ENCODE data around the gene CLUH.

The CLUH gene

DNA sequence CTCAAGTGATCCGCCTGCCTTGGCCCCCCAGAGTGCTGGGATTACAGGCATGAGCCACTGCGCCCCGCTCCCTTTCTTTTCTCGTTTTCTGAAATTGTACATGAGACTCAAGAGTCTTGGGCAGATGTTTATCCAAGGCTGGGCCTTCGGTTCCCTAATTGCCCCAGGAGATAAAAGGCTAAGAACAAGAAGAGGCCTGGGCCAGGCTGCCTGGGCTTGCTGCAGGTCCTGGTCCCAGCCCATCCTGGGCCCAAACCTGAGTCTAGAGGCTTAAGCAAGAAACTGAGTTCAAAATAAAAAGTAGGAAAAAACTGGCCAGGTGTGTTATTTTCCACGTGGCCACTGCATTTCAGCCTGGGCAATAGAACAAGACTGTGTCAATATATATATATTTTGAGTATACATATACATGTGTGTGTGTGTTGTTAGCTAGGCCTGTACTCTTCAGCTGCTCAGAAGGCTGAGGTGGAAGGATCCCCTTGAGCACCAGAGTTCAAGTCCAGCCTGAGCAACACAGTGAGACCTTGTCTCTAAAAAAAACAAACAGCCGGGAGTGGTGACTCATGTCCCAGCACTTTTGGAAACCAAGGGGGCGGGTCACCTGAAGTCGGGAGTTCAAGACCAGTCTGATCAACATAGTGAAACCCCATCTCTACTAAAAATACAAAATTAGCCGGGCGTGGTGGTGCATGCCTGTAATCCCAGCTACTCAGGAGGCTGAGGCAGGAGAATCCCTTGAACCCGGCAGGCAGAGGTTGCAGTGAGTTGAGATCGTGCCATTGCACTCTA, 6.8 kb upstream of the CLUH start:
- no peak for DNase-seq (ENCODE audit: low read depth in 3 of 3, low spot score in 1 of 3)

DNA sequence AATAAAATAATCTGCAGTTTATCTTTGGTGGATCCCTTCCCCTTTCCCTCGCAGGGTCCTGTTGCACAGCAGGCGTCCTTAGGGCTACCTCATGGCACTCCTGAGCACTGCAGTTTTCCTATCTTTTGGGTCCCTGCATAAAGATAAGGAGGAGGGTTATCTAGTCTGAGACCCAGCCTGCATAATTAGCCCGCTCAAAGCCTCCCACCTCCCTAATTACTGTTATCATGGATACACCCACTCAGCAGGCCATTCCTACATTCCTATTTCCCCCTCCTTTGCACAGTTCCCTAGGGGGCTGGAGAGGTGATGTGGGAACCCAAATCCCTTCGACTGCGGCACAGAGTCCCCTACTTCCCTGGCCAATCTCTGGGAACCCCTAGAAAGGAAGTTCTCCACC, 5.1 kb upstream of the CLUH start:
- DNase-seq (ENCODE audit: low read depth in 3 of 3, low spot score in 1 of 3) = no peak

DNA sequence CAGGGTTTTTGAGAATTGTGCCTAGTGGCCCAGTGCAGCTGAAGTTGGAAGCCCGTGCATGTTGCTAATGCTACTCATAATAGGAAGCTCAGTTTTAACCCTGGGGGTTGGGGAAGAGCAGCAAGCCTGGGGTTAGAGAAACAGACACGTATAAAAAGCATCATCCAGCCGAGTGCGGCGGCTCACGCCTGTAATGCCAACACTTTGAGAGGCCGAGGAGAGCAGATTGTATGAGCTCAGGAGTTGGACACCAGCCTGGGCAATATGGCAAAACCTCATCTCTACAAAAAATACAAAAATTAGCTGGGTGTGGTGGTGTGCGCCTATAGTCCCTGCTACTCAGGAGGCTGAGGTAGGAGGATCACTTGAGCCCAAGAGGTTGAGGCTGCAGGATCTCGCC, 2.3 kb upstream of the CLUH start:
- no peak for DNase-seq (ENCODE audit: low read depth in 3 of 3, low spot score in 1 of 3)

- no peak for DNase-seq (ENCODE audit: low read depth in 3 of 3, low spot score in 1 of 3)
Observed at GRCh38 chr17:2712300-2713043, 908 bp upstream of the CLUH start.

DNA sequence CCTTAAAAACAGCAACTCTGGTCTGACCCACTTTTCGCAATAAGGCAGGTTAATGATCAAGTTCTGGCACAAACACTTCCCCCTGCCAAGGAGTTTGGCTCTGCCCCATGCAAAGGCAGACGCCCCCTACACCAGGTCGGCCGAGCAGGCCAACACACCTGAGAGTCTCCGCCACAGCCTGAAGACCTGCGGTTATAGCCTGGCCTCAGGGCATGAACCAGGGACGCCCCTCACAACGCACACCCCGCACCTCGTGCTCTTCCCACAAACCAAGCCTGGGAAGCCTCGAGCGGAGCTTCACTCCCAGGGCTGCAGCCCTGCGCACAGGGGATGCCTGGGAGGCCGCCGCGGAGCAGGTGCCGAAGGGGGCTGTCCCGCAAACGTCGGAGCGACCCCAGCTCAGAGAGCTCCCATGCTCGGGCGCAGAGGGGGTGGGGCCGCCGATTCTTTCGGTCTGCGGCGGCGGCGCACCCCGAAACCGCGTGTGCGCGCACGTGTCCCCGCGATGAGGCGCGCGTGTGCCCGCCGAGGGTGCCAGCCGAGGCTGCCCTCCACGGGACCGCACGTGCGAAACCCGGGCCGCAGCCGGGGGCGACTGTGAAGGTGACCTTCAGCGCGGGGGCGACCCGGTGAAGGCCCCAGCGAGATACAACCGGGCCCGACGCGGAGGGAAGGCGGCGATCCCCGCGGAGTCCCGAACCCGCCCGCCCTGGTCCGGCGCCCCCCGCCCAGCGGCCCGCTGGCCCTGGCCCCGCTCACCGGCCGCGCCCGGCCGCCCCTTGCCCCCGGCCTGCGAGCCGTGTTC, 559 bp downstream of the CLUH start:
- no peak for DNase-seq (ENCODE audit: low read depth in 3 of 3, low spot score in 1 of 3)

DNA sequence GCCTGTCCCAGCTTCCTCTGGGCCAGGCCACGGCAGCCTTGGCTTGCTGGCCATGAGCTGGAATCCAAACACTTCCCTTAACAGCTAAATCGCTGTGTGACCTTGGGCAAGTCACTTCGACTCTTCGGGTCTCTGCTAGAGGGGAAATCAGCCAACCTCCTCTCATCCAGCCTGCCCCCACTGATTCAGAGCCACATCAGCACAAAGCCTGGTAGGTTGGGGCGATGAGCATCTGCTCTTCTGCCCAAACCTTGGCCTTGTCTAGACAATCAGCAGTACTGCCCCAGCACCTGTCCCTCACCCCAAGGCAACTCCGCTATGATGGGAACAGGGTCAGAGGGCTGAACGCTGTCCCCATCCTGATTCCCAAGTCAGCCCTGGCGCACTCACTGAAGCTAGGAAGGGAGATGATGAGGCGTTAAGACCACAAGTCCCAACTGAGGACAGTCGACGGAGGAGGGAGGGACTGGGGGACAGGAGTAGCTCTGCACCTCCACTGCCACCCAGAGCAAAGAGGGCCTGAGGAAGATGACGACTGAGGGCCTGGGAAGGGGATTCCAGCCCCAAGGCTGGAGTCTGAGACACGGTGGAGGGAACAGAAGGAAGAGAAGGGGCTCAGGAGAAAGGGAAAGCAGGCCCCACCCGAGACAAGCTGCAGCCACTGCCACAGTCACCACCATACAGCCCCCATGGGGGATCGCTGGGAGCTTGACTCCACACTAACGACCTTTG, 1.3 kb downstream of the CLUH start:
- DNase-seq (ENCODE audit: low read depth in 3 of 3, low spot score in 1 of 3) = no peak

DNA sequence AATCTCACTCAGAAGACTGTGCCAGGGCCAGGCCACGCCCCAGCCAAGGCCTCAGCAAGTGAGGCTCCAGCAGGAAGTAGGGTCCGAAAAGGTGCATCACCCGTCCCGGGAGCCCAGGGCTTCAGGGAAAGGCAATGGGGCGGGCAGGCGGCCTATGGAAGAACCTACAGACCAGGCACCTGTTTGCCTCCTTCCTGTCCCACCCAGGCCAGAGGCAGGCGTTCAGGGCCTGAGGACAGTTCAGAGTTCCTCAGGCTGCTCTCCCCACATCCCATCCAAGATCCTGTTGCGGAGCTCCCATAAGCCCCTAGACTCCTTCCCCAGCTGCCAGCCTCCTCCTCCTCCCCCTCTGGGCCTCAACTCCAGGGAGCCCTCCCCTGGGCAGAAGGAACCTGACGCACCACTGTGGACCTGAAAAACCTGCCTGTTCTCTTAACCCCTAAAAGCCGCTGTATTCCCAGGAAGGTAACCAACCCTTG, 2.3 kb downstream of the CLUH start:
- no peak for DNase-seq (ENCODE audit: low read depth in 3 of 3, low spot score in 1 of 3)

DNA sequence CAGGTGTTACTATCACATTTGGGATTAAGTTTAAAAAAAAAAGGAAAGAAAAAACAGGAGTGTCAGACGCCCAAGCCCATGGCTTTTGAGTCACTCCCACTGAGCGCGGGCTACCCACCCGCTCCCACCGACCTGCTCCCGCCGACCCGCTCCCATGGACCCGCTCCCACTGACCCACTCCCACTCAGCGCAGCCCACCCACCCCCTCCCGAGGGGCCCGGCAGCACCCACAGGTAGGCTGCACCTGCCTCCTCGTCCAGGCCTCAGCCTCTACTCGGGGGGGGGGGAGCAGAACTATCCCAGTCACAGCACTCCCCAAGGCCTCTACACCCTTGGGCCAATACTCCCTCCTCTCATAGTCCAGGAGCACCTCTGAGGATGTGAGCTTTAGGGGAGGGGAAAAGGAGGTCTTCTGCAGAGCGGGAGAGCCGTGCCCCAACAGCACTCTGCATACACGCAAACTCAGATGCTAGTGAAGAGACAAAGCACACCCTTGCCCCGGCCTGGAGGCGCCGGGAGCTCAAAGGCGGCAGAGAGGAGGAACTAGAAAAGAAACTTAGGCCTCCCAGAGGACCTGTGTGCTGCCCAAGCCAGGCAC, 2.9 kb downstream of the CLUH start:
- DNase-seq (ENCODE audit: low read depth in 3 of 3, low spot score in 1 of 3) = no peak

- DNase-seq (ENCODE audit: low read depth in 3 of 3, low spot score in 1 of 3) = no peak
Observed at GRCh38 chr17:2707721-2708584, 3.6 kb downstream of the CLUH start.

- DNase-seq (ENCODE audit: low read depth in 3 of 3, low spot score in 1 of 3) = no peak
Observed at GRCh38 chr17:2706911-2707510, 4.6 kb downstream of the CLUH start.

DNA sequence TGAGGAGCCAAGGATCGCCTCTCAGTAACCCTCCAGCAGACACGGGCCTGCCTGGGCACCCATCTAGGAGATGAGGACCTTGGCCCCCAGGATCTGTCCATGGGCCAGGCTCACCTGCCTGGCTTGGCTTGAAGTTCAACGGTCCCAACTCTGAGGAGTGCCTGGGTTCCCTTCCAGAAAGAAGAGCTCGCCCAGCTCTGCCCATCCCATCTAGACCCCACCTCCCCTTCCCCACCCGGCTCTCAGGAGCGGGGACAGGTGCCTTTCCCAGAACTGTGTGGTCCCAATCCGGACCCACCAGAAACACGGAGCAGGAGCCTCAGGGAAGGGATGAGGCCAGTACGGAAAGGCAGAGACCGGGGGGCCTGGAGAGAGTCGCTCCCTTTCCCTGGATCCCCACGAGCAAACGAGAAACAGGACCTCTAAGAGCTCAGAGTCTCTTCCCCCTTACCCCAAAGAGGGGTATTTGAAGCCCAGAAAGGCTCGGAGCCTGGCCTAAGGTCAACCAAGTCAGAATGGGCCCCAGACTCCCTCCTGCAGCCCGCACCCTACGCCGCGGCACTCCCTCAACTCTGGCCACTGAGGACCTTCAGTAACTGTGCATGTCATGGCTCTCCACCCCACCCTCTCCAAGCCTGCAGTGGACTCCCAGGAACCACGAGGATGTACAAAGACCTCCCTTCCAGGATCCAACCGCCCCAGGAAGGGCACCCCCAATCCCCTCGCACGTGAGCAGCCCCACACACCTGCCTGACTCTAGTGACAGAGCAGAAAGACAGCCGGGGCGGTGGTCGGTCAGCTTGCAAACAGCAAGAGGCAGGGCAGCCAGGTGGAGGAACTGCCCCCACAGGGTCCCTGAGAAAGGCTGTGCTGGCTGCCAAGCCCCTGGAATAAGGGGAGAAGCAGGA, 5.4 kb downstream of the CLUH start:
- DNase-seq (ENCODE audit: low read depth in 3 of 3, low spot score in 1 of 3) = no peak

GRCh38 chr17:2705263-2705662, 6.3 kb downstream of the CLUH start:
- no peak for DNase-seq (ENCODE audit: low read depth in 3 of 3, low spot score in 1 of 3)

DNA sequence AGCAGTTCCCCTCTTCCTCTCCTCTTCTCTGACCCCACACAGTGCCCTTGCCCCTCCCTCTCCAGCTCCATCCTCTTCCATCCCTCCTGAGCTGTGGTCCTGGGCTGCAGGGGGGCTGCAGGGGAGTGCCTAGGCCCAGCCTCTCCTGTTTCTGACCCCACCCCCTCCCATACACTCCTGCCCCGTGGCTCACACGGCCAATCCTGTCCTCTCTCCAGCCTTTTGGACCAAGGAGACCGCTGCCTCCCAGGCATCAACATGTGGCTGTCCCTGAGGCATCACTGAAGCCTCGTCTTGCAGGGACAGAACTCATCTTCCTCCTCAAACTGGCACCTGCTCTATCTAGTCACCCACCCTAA, 6.7 kb downstream of the CLUH start:
- no peak for DNase-seq (ENCODE audit: low read depth in 3 of 3, low spot score in 1 of 3)

- DNase-seq (ENCODE audit: low read depth in 3 of 3, low spot score in 1 of 3) = no peak
Observed at GRCh38 chr17:2704031-2704889, 7.3 kb downstream of the CLUH start.

- no peak for DNase-seq (ENCODE audit: low read depth in 3 of 3, low spot score in 1 of 3)
Observed at GRCh38 chr17:2703606-2704005, 8.0 kb downstream of the CLUH start.

DNA sequence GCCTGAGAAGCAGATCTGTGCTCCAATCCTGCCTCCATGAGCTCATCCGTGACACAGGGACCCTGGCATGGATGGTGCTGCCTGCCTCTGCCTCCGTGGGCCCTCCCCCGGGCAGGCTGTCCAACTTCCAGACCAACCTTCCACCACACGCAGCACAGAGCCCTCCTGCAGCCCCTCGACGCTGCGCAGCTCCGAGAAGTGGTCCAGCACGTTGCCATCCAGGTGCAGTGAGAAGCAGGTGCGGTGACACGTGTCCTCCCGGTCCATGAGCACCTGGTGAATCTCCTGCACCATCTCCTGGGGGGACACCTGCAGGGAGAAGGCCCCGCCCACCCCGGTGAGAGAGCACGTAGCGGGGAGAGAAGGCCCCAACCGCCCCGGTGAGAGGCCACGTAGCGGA, 8.4 kb downstream of the CLUH start:
- DNase-seq (ENCODE audit: low read depth in 3 of 3, low spot score in 1 of 3) = no peak

- no peak for DNase-seq (ENCODE audit: low read depth in 3 of 3, low spot score in 1 of 3)
Observed at GRCh38 chr17:2701996-2702741, 9.4 kb downstream of the CLUH start.

Measured in stimulated activated CD4-positive, alpha-beta T cell treated with anti-CD3 and anti-CD28 coated beads, TNF-alpha, amount 100 ng/mL, for 1 hour (primary cell).